Central memory CD4-positive, alpha-beta T cell (primary cell): ENCODE measurements around the gene FOXL3.
"Not testable (repeated sequence)": the region's sequence is repeated elsewhere in the genome, so short reads cannot be mapped to it uniquely, and the experiment has no call there.

Source experiments
- DNase-seq: peaks from one replicate; pipeline ENCODE4 v3.0.0; 2022
- total RNA-seq, 3 experiments: gene quantifications; one replicate each; lab custom pipeline; 2026; lab: John Stamatoyannopoulos, UW

The FOXL3 gene
- 0 reads per million in 3 experiments for total RNA-seq

DNA sequence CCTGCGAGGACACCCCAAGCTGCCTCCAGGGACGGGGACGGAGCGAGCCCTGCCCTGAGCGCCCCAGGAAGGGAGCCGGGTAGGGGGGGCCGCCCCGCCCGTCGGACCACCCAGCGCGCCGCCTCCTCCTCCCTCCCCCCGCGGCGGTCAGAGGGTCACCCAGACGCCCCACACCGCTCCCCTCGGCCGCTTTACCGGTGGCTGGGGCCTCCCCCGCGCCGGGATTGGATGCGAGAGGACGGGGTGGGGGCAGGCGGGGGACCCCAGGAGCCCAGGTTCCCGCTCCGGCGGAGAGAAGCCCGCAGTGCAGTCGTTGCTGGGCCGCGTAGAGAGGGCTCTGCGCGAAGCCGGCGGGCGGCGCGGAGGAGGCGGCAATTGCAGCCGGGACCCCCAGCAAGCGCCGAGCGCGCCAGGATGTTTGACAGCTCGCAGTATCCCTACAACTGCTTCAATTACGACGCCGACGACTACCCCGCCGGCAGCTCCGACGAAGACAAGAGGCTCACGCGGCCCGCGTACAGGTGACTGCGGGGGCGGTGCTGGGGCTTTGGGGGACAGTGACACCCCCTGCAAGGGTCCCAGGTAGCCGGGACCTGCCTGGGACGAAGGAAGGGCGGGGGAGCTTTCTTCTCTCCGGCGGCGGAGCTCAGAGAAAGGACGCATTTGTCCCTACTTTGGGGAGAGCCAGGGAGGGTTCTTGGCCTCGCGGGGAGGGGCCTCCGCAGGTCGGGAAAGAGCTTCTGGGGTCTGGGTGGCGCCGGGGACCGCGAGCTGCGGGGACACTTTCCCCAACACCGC, at the start of gene FOXL3:
Gene FOXL3, plus strand, starts transcription at position 415 of the 798 bp plus-strand sequence. Its CDS starts 0 bp downstream, at position 415.
- DNase-seq = no peak

DNA sequence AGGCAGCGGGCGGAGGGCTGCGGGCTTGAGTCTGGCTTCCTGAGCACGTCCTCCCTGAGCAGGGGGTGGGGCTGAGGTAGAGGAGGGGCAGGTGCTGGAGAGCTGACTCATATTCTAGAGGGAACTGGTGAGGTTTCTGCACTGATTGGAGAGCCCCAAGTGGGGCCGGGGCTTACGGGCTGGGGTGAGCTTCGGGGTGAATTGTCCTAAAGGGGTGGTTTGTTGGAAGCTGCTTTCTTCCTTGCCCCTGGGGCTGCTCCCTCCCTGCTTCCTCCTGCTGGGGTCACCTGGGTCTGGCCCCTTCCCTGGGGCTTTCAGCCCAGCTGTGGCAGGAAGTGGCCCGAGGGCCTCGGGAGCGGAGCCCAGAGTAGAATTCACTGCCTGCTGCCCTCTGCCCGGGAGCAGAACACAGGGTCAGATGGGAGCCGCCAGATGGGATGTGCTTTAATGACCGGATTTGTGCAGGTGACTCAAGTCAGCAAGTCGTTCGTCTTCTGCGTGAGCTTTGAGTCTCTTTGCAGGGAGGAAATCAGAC, 49.0 kb upstream of the FOXL3 start:
- no peak for DNase-seq

DNA sequence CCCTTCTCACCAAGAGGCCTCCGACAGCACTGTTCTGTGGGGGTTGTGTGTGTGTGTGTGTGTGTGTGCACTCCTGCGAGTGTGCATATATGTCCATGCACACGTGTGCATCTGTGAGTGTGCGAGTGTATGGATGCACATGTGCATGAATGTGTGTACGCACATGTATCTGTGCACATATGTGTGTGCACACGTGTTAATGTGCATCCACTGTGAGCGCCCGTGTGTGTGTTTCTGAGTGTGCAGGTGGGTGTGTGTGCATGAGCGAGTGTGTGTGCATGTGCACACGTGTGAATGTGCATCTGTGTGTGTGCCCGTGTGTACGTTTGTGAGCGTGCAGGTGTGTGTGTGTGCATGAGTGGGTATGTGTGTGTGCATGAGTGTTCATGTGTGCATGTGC, 48.5 kb upstream of the FOXL3 start:
- DNase-seq = no peak

DNA sequence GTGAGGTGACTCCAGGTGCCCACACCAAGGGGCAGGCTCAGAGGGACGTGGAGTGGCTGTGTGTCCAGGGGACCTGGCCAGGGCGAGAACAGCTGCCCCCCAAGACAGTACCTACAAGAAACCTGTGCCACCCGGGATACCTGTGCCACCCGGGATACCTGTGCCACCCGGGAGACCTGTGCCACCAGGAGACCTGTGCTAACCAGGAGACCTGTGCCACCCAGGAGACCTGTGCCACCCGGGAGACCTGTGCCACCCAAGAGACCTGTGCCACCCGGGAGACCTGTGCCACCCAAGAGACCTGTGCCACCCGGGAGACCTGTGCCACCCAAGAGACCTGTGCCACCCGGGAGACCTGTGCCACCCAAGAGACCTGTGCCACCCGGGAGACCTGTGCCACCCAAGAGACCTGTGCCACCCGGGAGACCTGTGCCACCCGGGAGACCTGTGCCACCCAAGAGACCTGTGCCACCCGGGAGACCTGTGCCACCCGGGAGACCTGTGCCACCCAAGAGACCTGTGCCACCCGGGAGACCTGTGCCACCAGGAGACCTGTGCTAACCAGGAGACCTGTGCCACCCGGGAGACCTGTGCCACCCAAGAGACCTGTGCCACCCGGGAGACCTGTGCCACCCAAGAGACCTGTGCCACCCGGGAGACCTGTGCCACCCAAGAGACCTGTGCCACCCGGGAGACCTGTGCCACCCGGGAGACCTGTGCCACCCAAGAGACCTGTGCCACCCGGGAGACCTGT, 47.0 kb upstream of the FOXL3 start:
- DNase-seq = not testable (repeated sequence)

DNA sequence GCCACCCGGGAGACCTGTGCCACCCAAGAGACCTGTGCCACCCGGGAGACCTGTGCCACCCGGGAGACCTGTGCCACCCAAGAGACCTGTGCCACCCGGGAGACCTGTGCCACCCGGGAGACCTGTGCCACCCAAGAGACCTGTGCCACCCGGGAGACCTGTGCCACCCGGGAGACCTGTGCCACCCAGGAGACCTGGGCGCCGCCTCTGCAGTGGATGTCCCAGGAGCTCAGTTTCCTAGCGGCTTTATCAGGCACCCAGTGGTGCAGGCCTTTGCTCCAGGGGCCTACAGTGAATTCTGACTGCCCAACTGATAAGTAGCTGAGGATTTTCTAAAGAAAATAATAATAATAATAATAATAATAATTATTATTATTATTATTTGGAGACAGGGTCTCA, 46.4 kb upstream of the FOXL3 start:
- not testable (repeated sequence) for DNase-seq

DNA sequence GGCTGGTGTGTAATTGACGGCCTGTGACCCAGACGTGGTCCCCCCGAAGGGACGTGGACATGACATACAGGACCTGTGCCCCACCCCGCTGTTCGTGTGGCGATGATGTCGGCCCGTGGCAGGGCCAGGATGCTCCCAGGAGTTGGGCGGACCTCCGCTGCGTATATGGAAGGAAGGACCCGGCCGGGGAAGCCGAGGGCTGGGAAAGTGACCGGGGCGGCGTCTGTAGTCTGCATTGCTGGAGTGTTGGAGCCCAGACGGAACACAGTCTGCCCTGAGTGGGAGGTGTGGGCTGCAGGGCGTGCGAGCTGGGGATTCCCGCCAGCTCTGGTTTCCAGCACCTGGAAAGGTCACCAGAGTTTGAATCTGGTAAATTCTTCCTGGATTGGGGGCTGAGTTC, 45.0 kb upstream of the FOXL3 start:
- DNase-seq = no peak

DNA sequence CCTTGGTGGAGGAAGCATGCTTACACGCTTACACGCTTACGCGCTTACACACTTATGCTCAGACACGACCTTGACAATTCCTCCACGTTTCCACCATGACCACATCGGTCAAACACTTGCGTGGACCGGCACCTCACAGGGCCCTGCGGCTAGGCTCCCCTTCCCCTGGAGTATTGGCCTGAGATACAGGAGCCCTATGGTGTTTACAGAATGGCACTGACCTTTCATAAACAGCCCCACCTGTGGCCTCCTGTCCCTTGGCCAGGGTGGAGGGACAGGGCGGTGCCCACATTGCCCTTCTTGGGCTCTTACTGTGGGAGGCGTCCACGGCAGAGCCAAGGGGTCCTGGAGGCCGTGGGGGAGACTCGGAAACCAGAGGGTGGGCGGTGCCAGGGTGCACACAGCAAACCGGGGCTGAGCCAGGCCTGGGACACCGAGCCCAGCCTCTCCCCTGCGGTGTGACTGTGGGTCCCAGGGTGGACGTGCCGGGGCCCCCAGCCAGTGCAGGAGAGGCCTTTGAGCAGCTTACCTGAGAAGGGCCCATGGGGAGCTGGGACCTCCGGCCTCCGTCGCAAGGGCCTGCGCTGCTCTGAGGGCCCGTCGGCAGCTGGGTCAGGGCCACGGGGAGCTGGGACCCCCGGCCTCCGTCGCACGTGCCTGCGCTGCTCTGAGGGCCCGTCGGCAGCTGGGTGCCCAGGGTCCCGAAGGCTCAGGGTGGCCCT, 44.2 kb upstream of the FOXL3 start:
- DNase-seq = no peak

DNA sequence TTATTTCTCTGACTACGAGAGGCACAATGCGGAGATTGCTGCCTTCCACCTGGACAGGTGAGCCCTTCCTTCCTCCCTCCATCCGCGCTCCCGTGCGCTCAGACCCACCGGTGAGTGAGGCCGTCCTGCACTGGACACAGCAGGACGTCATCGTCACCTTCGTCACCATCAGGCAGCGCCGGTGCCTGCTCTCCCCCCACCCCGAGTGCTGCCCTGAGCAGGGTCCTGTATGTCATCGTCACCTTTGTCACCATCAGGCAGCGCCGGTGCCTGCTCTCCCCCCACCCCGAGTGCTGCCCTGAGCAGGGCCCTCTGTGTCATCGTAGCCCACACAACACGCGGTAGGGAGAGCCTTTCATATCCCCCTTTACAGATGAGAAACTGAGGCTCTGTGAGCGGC, 43.5 kb upstream of the FOXL3 start:
- DNase-seq = no peak

DNA sequence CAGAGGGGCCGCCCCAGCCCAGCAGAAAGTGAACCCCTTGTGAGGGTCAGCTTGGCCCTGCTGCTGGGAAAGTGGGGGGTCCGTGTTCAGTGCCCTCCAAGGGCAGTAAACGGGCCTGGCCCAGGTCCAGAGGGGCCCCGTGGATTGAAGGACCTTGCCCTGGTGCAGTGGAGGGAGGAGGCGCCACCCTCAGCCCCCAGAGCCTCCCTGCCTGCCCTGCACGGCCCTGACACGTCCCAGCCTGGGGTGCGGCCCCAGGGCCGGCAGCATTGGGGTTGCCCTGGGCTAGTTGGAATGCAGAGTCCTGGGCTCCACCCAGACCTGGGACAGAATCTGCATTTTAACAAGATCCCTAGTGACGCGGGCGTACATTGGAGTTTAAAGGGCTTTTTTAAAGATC, 42.8 kb upstream of the FOXL3 start:
- no peak for DNase-seq

DNA sequence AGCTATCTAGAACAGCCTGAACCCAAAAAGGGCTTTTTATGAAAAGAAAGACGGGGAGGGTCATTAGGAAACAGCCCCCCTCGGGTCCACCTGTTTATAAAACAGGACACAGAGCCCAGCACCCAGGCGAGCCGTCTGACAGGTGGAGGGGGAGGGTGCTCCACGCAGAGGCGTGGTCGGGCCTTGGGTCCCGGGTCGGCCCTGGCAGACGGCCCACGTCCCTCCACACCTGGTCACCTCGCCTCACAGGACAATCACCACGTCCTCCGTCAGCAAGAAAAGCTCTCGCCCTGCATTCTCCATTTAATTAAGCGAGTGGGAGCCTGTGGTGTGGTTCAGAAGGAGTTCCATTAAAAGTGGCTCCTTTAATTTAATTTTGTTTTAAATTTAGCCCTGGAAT, 42.3 kb upstream of the FOXL3 start:
- no peak for DNase-seq

DNA sequence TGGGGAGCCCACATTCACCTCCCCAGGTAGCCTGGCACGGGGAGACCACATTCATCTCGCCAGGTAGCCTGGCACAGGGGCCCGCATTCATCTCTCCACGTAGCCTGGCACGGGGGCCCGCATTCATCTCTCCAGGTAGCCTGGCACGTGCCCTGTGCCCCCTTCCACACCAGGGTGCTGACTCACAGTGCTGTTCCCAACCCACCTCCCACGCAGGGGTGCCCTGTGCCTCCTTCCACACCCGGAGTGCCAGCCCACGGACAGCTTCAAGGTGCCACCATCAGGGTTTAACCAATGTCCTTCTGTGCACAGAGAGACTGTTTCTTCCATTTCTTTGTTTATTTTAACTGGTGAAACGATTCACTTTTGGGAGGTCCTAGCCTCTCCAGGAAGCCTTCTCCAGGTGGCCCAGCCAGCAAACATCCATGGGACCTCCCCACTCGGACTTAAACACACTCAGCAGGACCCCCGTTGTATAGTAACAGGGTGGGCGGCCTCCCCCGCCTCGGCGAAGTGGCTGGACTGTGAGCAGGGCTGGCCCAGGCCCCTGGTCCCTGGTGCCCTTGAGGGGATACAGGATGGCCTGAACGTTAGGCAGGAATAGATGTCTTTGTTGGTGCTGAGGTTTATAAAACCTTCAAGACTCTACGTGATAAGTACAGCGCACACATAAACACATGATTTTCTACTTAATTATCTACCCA, 41.1 kb upstream of the FOXL3 start:
- DNase-seq = no peak

DNA sequence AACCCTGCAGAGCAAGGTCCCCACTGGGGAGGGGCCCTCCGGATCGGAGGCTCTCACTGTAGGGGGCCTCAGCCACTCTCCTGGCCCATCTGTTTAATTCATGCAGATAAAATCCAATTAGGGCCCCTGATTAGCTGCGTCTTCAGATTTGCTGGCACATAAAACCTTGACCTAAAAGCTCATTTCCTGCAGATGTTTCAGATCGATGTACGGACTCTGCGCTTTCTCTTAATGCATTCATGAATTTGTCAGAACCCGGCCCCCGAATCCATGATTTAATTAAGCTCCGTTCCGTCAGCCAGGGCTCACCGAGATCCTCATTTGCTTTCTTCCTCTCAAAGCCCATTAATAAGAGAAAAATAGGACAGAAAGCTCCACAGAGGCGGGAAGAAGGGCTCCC, 40.0 kb upstream of the FOXL3 start:
- DNase-seq = no peak

DNA sequence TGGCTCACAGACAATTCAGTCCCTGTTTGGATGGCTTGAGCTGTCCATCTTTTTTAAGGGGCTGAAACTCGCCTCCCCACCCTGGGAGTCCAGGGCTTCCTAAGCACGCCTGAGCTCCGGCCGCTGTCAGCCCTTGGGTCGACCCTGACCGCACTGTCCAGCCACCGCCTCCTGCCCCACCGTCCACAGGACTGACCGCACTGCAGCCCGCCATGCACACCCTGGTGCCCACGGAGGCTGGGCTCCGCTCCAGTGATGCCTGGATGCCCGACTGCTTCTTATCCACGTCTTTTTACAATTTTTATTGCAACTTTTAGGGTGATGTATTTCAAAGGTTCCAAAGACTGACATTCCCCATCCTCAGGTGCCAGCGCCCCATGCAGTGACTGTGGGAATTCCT, 39.4 kb upstream of the FOXL3 start:
- DNase-seq = no peak

DNA sequence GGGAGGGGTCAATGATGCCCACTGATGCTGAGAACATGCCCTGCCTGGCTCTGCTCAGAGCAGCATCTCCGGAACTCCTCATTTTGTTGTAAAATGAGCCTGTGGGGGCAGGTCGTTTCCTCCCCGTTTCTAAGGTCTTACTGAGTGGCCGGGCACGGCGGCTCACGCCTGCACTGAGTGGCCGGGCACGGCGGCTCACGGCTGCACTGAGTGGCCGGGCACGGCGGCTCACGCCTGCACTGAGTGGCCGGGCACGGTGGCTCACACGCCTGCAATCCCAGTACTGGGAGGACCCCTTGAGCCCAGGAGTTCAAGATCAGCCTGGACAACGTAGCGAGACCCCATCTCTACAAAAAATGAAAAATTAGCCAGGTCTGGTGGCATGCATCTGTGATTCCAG, 39.0 kb upstream of the FOXL3 start:
- DNase-seq = no peak

DNA sequence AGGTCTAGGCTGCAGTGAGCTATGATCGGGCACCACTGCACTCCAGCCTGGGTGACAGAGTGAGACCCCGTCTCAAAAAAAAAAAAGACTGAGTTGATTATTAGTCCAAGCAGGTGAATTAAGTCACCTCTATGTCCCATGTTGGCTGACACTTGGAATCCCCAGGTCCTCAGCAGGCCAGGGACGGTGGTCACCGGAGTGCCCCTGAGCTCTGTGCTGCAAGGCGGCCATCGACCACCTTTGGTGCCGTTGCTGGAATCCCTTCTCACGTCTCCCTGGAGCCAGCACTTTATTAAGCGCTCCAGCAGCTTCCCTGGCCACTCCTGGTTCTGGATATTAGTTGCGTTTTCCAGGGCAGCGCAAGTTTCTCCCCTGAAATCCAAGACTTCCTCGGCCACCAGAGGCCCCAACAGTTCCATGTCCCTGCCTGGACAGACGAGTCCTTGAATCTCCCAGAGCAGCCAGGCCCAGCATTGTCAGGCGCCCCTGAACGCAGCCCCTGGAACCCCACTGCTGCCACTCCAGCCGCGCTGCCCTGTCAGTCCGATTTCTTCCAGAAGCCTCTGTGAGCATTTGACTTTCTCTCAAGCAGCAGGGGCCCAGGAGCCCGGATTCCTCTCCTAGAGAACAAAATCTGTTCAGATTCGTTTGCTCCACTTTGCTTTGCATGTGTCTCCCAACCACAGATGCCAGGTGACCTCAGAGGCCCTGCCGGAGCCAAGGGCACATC, 38.4 kb upstream of the FOXL3 start:
- no peak for DNase-seq

DNA sequence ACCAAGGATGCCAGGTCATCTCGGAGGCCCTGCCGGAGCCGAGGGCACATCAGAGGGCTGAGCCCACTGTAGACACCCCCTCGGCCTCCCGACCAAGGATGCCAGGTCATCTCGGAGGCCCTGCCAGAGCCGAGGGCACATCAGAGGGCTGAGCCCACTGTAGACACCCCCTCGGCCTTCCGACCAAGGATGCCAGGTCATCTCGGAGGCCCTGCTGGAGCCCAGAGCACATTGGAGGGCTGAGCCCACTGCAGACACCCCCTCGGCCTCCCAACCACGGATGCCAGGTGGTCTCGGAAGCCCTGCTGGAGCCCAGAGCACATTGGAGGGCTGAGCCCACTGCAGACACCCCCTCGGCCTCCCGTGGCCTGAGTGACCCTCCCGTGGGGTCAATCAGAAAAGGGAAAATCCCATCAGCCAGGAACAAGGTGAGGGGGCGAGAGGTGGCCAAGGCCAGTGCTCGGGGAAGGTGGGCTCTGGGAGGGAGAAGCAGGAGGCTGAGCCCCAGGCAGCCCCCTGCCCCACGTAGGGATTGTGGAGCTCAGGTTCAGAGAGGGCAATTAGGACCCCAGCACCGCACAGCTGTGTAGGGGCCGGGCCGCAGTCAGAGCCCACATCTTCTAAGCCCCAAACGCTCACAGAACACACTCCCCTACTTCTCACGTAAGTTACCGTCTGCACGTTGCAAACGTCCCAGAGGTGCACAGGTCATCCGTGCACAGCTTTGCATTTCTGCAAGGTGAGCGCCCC, 37.6 kb upstream of the FOXL3 start:
- DNase-seq = no peak

DNA sequence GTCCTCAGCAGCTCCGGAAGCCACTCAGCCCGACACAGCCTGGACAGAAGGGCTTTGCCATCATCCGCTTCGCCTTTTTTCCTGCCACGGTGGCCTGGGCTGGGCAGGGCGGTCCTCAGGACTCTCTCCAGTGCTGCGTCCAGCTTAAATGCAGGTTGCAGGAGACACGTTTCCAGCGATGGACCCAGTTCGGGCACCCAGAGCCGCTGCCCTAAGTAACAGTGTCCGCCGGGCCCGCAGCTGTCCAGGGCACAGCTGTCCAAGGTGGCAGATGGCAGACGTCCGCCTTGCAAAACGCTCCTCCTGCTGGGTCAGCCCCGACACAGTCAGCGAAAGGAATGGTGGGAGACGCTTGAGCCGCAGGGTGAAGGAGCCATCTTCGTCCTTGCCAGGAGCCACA, 37.0 kb upstream of the FOXL3 start:
- no peak for DNase-seq

DNA sequence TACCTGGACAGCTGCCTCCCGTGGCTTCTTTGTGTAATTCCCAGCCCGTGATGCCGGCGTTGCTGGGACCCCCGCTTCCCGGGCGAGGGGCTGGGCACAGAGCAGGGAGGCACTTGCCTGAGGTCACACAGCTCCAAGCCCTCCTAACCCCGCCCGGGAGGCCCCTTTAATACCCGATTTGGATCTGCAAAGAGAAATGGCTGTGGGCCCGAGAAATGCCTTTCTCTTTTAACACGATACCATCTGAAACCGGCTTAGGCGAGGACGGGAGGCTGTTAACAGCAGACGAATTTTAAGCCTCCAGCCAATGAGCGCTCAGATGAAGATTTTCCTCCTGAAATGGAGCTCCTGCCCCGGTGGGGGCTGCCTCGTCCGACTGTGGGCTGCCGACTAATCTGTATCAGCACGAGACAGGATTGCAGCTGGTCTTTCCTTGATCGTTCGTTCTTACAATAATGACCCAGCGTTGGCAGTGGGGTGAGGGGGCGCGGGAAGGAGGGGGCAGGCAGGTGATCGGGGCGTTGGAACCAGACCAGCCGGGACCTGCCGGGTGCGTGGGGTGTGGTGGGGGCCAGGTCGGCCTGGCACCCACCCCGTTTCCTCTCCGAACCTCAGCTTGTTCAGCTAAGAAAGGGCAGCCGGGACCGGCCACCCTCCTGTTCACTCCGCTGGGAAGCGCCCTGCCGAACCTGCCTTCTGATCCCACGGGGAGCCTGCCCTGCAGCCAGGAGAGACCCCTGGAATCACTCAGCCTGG, 36.2 kb upstream of the FOXL3 start:
- DNase-seq = no peak

DNA sequence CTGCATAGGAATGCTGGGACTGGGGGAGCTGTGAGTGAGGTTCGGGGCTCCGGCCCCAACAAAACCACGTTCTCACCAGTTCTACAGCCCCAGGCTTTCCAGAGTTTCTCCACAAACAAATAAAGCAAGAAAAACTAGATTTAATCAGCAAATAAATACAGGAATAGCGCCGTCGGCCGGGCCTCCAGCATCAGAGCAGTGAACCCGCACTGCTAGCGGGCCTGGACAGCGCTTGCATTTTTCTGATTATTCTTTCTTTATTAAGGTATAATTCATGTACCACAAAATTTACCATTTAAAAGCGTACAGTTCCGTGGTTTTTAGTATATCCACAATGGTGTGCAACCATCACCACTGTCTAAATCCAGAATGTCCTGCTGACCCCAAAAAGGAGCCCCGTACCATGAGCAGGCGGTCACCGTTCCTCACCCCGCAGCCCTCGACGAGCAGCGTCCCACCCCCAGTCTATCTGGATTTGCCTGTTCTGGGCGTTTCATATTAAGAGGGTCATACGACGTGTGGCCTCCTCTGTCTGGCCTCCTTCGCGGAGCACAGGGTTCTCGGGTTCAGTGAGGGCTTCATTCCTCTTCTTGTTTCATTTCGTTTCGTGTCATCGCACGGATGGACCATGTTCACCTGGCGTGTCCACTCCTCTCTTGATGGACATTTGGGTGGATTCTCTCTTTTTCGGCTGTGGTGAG, 35.5 kb upstream of the FOXL3 start:
- DNase-seq = no peak

DNA sequence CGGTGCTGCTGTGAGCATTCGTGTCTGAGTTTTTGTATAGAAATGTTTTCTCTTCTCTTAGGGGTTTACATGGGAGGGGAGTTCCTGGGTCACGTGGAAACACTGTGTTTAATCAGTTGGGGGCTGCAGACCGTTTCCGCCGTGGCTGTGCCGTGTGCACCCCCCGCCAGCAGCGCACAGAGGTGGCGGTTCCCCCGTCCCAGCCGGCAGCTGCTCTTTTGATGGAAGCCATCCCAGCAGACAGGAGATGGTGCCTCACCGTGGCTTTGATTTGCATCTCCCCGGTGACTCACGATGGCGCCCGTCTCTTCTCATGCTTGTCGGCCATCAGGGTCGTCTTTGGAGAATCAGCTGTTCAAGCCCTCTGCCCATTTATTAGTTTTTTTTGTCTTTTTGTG, 34.9 kb upstream of the FOXL3 start:
- DNase-seq = no peak
